NCI-H1930 (cell line): ENCODE data around the gene HPCAL4.

ENCODE experiments used
- DNase-seq, 2 experiments: peaks; one replicate each; lab custom pipeline; 2025; lab: John Stamatoyannopoulos, UW

HPCAL4 gene

GRCh38 chr1:39676948-39677548, 14.2 kb downstream of the HPCAL4 start:
- DNase-seq, result no peak

- DNase-seq, result no peak
These were observed 16.0 kb downstream of the HPCAL4 start for GRCh38 chr1:39675220-39675619.

- no peak for DNase-seq
These were observed 18.0 kb downstream of the HPCAL4 start for GRCh38 chr1:39673215-39673614.

GRCh38 chr1:39672551-39672947, 18.7 kb downstream of the HPCAL4 start:
- DNase-seq, result no peak

- no peak for DNase-seq
These were observed 19.3 kb downstream of the HPCAL4 start, which contains the start of gene NT5C1A for GRCh38 chr1:39671793-39672550. Gene NT5C1A, minus strand, starts transcription at chr1:39672107. Its CDS starts 69 bp downstream, at chr1:39672038.

GRCh38 chr1:39671433-39671792, 19.8 kb downstream of the HPCAL4 start:
- no peak for DNase-seq

- no peak for DNase-seq
These were observed 20.5 kb downstream of the HPCAL4 start for GRCh38 chr1:39670689-39671088.

- DNase-seq, result no peak
These were observed 22.3 kb downstream of the HPCAL4 start for GRCh38 chr1:39668894-39669293.

- no peak for DNase-seq
These were observed 23.1 kb downstream of the HPCAL4 start for GRCh38 chr1:39668111-39668510.

- DNase-seq, result no peak
These were observed 24.5 kb downstream of the HPCAL4 start for GRCh38 chr1:39666772-39667171.

- DNase-seq, result no peak
These were observed 27.7 kb downstream of the HPCAL4 start for GRCh38 chr1:39663559-39663958.

- DNase-seq, result no peak
These were observed 28.4 kb downstream of the HPCAL4 start for GRCh38 chr1:39662861-39663260.

- no peak for DNase-seq
These were observed 31.7 kb downstream of the HPCAL4 start for GRCh38 chr1:39659538-39659937.

GRCh38 chr1:39659110-39659509, 32.1 kb downstream of the HPCAL4 start:
- no peak for DNase-seq

GRCh38 chr1:39657923-39658485, 33.2 kb downstream of the HPCAL4 start:
- DNase-seq, result peak; percentile 65 to 73

- no peak for DNase-seq
These were observed 33.8 kb downstream of the HPCAL4 start for GRCh38 chr1:39657402-39657801.

GRCh38 chr1:39656391-39656790, 34.8 kb downstream of the HPCAL4 start:
- no peak for DNase-seq

GRCh38 chr1:39655578-39656268, 35.5 kb downstream of the HPCAL4 start:
- no peak for DNase-seq

- DNase-seq, result no peak
These were observed 36.9 kb downstream of the HPCAL4 start for GRCh38 chr1:39654291-39654690.

- peak; percentile 34 to 69 for DNase-seq
These were observed 37.6 kb downstream of the HPCAL4 start for GRCh38 chr1:39653546-39654031.

GRCh38 chr1:39652554-39652953, 38.7 kb downstream of the HPCAL4 start:
- DNase-seq, result no peak

- DNase-seq, result no peak
These were observed 39.1 kb downstream of the HPCAL4 start for GRCh38 chr1:39652105-39652504.

- no peak for DNase-seq
These were observed 40.8 kb downstream of the HPCAL4 start for GRCh38 chr1:39650431-39650830.
